Stimulated activated CD8-positive, alpha-beta memory T cell treated with anti-CD3 and anti-CD28 coated beads, Interleukin-7, amount 100 ng/mL, for 24 hours (primary cell): ENCODE data around the gene PRRC2A.

Experiments used
- DNase-seq: peaks from one replicate; pipeline ENCODE4 v3.0.0-alpha.2; 2020; ENCODE audit warnings: low read depth

The PRRC2A gene

GRCh38 chr6:31624070-31624469 is 3.6 kb downstream of the PRRC2A start:
- no peak for DNase-seq

GRCh38 chr6:31626952-31627351 is 6.4 kb downstream of the PRRC2A start:
- no peak for DNase-seq

- no peak for DNase-seq
Observed at GRCh38 chr6:31627690-31628287, 7.3 kb downstream of the PRRC2A start.

- DNase-seq: no peak
Observed at GRCh38 chr6:31629014-31629413, 8.5 kb downstream of the PRRC2A start.

- no peak for DNase-seq
Observed at GRCh38 chr6:31630177-31630934, 9.8 kb downstream of the PRRC2A start.

- DNase-seq: no peak
Observed at GRCh38 chr6:31631209-31631608, 10.7 kb downstream of the PRRC2A start.

GRCh38 chr6:31631681-31632278 is 11.3 kb downstream of the PRRC2A start:
- DNase-seq: no peak

- no peak for DNase-seq
Observed at GRCh38 chr6:31632279-31632946, 11.9 kb downstream of the PRRC2A start.

GRCh38 chr6:31633447-31633846 is 12.9 kb downstream of the PRRC2A start:
- DNase-seq: no peak

GRCh38 chr6:31634131-31634530 is 13.6 kb downstream of the PRRC2A start:
- no peak for DNase-seq

- DNase-seq: no peak
Observed at GRCh38 chr6:31634969-31635575, 14.6 kb downstream of the PRRC2A start.

- DNase-seq: no peak
Observed at GRCh38 chr6:31636698-31637596, 16.4 kb downstream of the PRRC2A start.

- no peak for DNase-seq
Observed at GRCh38 chr6:31639043-31639442, 18.5 kb downstream of the PRRC2A start.

GRCh38 chr6:31639449-31639861 is 18.9 kb downstream of the PRRC2A start:
- no peak for DNase-seq

- no peak for DNase-seq
Observed at GRCh38 chr6:31640612-31641011, 20.1 kb downstream of the PRRC2A start.

- DNase-seq: no peak
Observed at GRCh38 chr6:31641370-31641769, 20.9 kb downstream of the PRRC2A start.

GRCh38 chr6:31642798-31643570 is 22.5 kb downstream of the PRRC2A start:
- no peak for DNase-seq

- no peak for DNase-seq
Observed at GRCh38 chr6:31643818-31644454, 23.4 kb downstream of the PRRC2A start.

- no peak for DNase-seq
Observed at GRCh38 chr6:31645325-31645724, 24.8 kb downstream of the PRRC2A start.

- no peak for DNase-seq
Observed at GRCh38 chr6:31651602-31652191, 31.2 kb downstream of the PRRC2A start.
